ENCODE data around the gene AOX1.

GRCh38 chr2:200670751-200671150 is 84.9 kb downstream of the AOX1 start:
- TF ChIP-seq, protein P1, sequence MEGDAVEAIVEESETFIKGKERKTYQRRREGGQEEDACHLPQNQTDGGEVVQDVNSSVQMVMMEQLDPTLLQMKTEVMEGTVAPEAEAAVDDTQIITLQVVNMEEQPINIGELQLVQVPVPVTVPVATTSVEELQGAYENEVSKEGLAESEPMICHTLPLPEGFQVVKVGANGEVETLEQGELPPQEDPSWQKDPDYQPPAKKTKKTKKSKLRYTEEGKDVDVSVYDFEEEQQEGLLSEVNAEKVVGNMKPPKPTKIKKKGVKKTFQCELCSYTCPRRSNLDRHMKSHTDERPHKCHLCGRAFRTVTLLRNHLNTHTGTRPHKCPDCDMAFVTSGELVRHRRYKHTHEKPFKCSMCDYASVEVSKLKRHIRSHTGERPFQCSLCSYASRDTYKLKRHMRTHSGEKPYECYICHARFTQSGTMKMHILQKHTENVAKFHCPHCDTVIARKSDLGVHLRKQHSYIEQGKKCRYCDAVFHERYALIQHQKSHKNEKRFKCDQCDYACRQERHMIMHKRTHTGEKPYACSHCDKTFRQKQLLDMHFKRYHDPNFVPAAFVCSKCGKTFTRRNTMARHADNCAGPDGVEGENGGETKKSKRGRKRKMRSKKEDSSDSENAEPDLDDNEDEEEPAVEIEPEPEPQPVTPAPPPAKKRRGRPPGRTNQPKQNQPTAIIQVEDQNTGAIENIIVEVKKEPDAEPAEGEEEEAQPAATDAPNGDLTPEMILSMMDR (IDR thresholded peaks at IDR 0.05), result no peak
- no peak for TF ChIP-seq POLR2A (IDR thresholded peaks at IDR 0.05)
